GM19463 (cell line): ENCODE results near the gene CACNA1B.
"Not testable (repeated sequence)": the region's sequence is repeated elsewhere in the genome, so short reads cannot be mapped to it uniquely, and the experiment has no call there.

Source experiments
- ATAC-seq: cut with Tn5 transposase; IDR thresholded peaks from one replicate; pipeline ENCODE4 v1.9.1; 2021; ENCODE audit warnings: mild to moderate bottlenecking, moderate library complexity; ENCODE audit not compliant: unreplicated experiment

Gene CACNA1B

DNA sequence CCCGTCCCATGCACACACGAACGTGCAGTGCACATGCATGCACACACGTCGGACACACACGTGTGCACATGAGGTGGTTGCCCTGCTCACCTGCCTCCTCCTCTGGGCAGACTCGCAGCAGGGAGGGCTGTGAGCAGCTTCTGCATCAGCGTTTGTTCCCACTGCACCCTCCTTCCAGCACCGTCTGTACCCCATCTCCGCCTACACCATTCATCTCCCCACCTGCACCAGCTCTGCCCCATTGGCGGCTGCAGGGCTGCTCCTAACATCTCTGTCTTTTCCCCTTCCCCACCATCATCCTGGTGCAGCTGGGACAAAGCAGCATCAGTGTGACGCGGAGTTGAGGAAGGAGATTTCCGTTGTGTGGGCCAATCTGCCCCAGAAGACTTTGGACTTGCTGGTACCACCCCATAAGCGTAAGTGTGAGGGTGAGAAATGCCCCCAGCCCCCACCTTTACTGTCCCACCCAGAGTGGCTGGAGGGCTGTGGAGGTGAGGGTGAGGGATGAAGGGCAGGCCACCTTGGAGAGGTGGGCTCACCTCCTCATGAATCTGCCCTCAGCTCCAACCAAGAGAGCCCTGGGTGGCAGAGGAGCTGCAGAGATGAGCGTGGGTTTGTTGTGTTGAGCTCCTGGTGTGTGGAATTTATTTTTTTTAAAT is 234.6 kb downstream of the CACNA1B start:
- ATAC-seq, result no peak

DNA sequence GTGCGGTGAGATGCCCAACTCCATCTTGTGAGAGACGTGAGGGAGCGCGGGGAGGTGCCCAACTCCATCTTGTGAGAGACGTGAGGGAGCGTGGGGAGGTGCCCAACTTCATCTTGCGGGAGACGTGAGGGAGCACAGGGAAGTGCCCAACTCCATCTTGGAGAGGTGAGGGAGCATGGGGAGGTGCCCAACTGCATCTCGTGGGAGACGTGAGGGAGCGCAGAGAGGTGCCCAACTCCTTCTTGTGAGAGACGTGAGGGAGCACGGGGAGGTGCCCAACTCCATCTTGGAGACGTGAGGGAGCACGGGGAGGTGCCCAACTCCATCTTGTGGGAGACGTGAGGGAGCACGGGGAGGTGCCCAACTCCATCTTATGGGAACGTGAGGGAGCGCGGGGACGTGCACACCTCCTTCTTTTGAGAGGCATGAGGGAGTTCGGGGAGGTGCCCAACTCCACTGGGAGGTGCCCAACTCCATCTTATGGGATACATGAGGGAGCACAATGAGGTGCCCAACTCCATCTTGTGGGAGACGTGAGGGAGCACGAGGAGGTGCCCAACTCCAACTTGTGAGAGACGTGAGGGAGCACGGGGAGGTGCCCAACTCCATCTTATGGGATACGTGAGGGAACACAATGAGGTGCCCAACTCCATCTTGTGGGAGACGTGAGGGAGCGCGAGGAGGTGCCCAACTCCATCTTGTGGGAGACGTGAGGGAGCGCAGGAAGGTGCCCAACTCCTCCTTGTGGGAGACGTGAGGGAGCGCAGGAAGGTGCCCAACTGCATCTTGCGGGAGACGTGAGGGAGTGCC is 235.4 kb downstream of the CACNA1B start:
- no peak for ATAC-seq

DNA sequence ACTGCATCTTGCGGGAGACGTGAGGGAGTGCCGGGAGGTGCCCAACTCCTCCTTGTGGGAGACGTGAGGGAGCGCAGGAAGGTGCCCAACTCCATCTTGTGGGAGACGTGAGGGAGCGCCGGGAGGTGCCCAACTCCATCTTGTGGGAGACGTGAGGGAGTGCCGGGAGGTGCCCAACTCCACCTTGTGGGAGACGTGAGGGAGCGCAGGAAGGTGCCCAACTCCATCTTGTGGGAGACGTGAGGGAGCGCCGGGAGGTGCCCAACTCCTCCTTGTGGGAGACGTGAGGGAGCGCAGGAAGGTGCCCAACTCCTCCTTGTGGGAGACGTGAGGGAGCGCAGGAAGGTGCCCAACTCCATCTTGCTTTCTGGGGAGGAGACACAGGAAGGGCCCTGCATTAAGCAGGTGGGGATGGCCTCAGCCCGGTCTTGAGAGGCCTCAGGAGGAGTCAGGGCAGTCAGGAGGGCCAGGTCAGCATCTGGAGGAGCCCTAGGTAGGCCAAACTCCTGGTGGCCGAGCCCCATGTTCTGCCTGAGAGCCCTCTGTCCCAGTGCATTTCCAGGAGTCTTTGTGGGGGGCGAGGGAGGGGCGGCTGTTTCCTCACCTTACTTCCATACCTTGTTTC is 236.2 kb downstream of the CACNA1B start:
- ATAC-seq, result not testable (repeated sequence)

DNA sequence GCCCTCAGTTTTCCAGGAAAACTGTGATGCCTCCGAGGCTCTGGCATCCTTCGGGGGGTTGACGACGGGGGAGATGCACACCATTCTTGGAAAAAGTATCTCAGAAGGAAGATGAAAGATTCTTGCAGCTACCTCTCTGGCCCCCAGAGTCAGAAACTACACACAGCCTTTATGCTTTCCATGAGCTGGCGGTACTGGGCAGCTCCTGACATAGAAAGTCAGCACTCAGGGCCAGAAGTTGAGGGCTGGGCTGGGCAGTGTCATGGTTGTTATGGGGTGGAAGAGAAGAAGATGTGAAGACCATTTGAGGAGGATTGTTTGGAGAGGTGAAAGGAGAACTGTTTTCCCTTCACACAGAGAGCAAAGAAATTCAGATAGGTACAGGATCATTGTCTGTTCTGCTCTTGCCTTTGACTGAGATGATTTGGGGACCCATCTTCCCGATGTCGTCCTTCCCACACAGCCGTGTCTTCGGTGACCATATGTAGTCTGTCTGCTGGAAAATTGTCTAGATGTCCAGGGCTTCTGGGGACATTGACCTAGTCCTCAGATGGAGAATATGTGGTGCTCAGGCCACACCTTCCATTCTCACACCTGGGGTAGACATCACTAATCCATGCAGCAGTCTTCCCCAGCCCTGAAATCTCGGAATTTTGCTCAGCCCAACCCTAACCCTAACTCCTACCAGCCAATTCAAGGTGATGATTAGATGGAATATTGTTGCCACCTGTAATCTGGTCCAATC is 237.1 kb downstream of the CACNA1B start:
- no peak for ATAC-seq

DNA sequence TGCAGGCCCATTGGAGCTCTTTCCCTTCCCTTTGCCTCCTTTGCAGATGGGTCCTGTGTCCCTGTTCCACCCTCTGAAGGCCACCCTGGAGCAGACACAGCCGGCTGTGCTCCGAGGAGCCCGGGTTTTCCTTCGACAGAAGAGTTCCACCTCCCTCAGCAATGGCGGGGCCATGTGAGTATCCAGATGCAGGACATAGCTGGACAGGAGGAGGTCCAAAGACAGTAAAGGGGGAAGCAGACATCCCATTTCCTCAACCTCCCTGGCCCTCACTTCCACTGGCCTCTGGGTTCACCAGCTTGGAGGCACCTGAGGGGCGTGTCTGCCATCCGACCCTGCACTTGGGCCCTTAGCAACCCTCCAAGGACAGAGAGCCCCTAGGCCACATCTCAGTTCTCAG is 237.9 kb downstream of the CACNA1B start:
- ATAC-seq, result no peak

DNA sequence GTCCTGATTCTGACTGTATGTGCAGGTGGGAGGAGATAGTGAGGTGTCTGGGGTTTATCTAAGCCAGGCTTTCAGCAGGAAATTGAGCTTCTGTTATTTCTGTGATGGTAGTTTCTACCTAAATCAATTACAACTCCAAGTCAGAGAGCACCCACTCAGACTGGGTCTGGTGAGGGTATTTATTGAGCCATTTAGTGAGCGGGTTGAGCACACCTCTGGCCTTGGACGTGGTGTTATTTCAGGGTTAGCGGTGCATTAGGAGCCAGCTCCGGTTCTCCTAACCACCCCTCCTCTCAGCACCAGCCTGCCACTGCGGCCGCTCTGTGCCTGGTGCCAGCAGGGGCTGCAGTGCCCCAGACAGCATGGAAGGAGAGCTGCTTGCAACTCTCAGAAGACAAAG is 238.9 kb downstream of the CACNA1B start:
- no peak for ATAC-seq

DNA sequence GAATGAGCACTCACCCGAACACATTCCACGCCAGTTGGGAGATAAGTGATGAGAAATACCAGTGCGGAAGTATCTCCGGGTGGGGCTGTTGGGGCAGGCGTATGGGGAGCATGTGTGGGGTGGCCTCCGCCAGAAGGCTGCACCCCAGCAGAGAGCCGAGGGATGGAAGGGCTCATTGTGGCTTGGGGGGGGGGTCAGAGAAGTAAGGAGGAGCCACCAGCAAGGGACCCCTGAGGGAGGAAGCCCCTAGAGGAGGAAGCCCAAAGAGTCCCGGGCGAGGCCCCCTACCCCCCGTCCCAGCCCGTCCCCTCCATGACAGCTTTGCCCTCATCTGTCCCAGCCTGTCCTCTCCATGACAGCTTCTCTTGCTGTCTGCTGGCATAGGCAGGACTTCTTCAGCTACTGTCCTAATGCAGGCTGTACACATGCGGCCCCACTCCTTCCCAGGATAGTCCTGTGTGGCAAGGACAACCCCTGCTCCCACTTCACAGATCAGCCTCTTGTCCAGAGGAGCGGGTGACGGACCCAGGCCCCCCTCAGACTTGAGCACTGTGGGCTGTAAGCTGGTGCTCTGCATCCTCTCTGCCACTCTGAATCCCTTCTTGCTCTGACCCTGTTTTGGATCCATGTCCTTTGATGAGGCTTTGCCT is 239.6 kb downstream of the CACNA1B start:
- no peak for ATAC-seq

DNA sequence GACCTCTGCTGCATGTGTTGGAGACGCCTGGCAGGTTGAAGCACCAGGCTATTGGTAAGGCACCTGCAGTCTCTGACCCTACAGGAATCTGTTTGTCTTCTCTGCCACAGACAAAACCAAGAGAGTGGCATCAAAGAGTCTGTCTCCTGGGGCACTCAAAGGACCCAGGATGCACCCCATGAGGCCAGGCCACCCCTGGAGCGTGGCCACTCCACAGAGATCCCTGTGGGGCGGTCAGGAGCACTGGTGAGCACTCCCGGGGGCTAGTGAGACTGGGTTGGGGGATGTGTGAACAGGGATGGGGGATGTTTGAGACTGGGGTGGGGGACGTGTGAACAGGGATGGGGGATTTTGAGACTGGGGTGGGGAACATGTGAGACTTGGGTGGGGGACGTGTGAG is 240.3 kb downstream of the CACNA1B start:
- ATAC-seq, result no peak

DNA sequence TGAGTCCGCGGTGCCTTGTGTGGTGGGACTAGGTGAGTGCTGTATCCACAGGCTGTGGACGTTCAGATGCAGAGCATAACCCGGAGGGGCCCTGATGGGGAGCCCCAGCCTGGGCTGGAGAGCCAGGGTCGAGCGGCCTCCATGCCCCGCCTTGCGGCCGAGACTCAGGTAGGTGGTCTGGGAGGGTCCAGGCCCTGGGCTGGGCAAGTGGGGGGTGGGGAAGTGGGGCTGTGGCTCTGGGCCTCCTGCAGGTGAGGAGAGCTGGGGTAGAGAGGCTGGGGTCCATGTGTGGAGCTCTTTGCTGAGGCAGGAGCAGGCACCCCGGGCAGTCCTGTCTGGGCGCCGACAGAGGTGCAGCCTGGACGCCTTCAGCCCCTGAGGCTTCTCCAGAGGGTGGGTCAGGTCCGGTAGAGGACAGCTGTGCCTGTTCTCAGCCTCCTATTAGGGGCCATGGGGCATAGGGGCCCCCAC is 241.1 kb downstream of the CACNA1B start:
- no peak for ATAC-seq

DNA sequence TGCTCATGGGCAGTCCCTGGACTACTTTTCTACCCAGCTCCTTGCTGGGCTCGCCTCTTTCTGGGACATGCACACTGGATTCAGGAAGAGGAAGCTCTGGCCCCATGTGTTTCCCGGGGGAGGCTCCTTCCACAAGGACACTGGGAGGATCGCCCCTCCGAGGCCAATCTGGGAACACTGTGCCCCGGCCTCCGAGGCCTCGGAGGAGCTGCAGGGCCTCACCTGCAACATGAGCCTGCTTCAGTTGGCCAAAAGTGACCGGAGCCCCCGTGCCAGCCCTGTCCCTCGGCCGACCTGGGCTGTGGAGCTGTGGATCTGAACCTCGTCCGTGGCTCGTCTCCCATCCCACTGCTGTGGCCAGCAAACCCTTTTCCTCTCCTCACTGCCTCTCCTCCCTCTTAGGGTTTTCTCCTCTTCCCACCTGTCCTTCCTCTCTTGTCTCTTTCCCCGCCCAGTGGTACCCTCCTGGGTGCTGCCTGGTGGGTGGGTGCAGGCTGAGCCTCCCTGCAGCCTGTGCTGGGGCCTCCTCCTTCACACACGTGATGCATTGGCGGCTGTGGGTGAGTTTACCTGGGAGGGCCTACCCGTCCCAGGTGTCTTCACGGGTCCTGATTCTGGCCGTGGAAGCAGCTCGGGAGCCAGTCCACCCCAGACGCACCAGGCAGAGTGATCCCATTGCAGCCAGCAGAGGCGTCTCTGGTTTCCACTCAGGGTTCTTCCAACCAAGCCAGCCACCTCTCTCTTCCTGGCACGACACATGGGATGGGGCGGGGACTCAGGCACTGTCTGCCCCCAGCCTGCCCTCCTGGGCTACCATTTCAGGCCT is 241.8 kb downstream of the CACNA1B start:
- ATAC-seq, result no peak

DNA sequence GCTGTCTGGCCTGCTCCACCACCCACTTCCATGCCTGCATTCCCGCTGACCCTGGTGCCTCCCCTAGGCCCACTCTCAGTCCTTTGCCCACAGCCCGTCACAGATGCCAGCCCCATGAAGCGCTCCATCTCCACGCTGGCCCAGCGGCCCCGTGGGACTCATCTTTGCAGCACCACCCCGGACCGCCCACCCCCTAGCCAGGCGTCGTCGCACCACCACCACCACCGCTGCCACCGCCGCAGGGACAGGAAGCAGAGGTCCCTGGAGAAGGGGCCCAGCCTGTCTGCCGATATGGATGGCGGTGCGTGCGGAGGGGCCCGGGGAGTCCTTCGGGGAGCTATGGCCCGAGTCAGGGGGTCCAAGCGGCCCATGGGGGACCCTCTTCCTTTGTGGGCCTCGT is 242.5 kb downstream of the CACNA1B start:
- no peak for ATAC-seq

DNA sequence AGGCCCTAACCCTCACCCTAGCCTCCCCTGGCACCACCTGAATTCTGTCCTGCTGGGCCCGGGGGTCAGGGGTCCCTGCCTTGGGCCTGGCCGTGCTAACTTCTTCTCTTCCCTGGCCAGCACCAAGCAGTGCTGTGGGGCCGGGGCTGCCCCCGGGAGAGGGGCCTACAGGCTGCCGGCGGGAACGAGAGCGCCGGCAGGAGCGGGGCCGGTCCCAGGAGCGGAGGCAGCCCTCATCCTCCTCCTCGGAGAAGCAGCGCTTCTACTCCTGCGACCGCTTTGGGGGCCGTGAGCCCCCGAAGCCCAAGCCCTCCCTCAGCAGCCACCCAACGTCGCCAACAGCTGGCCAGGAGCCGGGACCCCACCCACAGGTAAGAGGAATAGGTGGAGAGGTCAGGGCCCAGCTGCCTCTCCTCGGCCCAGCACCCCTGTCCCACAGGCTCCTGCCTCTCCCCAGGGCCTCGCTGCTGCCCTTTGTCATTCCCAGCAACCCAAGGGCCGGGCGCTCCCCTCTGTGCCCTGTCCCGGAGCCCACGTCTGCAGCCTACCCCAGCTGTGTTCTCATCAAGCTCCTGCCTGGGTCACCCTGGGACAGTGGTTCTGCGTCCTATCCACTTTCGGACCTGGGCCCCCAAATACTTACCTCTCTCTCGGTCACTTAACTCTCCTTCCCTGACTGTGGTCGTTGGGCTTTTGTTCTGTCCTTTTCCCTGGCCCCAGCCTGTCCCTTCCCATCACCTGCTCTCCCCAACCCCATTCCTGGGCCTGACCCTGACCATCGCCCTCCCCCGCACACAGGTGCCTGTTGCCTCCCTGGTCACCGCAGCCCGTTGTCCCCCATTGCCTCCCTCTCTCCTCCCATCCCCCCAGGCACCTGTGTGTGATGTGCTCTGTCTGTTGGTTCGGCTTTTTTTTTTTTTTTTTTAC is 243.2 kb downstream of the CACNA1B start:
- no peak for ATAC-seq

DNA sequence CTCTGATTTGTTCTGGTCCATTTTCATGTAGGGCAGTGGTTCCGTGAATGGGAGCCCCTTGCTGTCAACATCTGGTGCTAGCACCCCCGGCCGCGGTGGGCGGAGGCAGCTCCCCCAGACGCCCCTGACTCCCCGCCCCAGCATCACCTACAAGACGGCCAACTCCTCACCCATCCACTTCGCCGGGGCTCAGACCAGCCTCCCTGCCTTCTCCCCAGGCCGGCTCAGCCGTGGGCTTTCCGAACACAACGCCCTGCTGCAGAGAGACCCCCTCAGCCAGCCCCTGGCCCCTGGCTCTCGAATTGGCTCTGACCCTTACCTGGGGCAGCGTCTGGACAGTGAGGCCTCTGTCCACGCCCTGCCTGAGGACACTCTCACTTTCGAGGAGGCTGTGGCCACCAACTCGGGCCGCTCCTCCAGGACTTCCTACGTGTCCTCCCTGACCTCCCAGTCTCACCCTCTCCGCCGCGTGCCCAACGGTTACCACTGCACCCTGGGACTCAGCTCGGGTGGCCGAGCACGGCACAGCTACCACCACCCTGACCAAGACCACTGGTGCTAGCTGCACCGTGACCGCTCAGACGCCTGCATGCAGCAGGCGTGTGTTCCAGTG is 244.0 kb downstream of the CACNA1B start:
- ATAC-seq, result no peak

DNA sequence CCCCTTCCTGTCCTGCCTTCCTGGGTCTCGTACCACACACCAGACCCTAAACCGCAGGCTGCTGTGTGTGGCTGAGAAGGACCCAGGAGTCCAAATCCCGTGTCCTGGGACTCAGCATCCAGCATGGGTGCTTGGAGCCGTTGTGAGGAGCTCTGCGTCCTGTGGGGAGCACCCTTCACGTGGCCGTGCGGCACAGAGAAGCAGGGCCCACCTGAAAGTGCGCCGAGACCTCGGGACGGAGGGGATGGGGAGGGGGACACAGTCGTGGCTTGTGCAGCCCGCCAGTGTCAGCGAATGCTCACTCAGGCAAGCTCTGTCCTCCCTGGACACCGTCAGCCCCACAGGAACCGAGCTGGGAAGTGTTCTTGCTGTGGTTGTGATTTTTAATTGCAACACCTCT is 244.6 kb downstream of the CACNA1B start:
- no peak for ATAC-seq

DNA sequence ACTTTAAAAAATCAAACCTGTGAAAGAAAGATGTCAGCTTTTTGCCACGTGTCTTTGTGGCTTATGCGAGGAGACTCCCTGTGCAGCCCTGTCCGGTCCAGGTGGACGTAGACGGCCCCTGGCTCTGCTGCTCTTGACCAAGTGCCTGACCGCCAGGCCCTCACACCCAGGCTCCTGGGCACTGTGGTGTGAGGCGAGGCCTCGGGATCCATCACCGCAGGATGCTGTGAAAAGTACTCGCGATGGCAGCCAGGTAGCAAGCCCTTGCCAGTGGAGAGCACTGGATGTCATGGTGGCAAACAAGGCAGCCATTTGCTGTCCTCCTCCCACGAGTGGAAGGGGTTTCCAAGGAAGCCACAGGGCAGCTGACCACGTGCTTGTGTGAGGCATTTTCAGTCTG is 245.1 kb downstream of the CACNA1B start:
- ATAC-seq, result no peak

DNA sequence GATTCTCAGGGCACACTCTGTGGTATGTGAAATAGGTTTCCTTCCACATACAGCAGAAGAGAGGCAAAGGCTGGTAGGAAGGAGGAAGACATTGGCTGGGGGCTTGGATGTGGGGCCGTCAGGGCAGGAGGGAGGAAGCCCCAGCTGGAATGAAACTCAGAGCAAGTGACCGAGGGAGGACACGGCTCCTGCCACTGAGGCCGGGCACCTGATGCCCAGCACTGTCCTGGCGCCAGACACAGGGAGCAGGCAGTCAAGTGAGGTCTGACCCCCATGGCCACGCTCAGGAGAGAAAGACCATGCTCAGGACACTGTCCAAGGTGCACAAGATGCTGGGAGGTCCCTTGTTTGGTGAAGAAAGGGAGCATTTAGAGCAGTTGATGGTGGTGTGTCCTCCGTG is 245.5 kb downstream of the CACNA1B start:
- ATAC-seq, result no peak

DNA sequence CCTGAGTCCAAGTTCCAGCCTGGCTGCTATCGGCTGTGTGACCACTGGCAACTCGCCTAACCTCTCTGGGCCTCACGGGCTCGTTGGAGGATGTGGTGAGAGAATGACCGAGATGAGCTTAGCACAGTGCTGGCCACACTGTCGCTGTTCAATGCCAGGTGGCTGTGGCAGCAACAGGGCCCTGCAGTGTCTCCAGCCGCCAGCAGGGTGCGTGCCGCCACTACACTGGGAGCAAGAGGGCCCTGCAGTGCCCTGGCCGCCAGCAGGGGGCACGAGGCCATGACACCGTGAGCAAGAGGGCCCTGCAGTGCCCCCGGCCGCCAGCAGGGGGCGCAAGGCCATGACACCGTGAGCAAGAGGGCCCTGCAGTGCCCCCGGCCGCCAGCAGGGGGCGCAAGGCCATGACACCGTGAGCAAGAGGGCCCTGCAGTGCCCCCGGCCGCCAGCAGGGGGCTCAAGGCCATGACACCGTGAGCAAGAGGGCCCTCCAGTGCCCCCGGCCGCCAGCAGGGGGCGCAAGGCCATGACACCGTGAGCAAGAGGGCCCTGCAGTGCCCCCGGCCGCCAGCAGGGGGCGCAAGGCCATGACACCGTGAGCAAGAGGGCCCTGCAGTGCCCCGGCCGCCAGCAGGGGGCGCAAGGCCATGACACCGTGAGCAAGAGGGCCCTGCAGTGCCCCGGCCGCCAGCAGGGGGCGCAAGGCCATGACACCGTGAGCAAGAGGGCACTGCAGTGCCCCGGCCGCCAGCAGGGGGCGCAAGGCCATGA is 248.7 kb downstream of the CACNA1B start:
- ATAC-seq, result peak; percentile 90
